Effector memory CD4-positive, alpha-beta T cell (primary cell): ENCODE results near the gene IL1RAPL1.
"Not testable (repeated sequence)": the region's sequence is repeated elsewhere in the genome, so short reads cannot be mapped to it uniquely, and the experiment has no call there.

Experiments used
- DNase-seq, 3 donors: peaks; one replicate each; pipeline ENCODE4 v3.0.0-alpha.2; 2020
- H3K27ac ChIP-seq: 2 replicates; pipeline ENCODE4 v1.7.0; 2013; ENCODE audit warnings: mild to moderate bottlenecking, low read length, moderate library complexity; ENCODE audit not compliant: insufficient read depth, poor library complexity, severe bottlenecking
- H3K27me3 ChIP-seq: replicated peaks from 2 replicates; pipeline ENCODE4 v1.7.0; 2013; ENCODE audit warnings: mild to moderate bottlenecking, low read length; ENCODE audit not compliant: insufficient read depth, control insufficient read depth, poor library complexity, severe bottlenecking
- H3K36me3 ChIP-seq: 2 replicates; pipeline ENCODE4 v1.7.0; 2013; ENCODE audit warnings: mild to moderate bottlenecking, low read length, moderate library complexity; ENCODE audit not compliant: control insufficient read depth, insufficient read depth
- H3K4me1 ChIP-seq: 2 replicates; pipeline ENCODE4 v1.7.0; 2013; ENCODE audit warnings: low read length, mild to moderate bottlenecking; ENCODE audit not compliant: control insufficient read depth, insufficient read depth, poor library complexity, severe bottlenecking
- H3K4me3 ChIP-seq: 2 replicates; pipeline ENCODE4 v1.7.0; 2013; ENCODE audit warnings: low read length, low read depth, mild to moderate bottlenecking; ENCODE audit not compliant: insufficient read depth, poor library complexity, severe bottlenecking
- H3K9me3 ChIP-seq: 2 replicates; pipeline ENCODE4 v1.7.0; 2013; ENCODE audit warnings: mild to moderate bottlenecking, low read length, moderate library complexity; ENCODE audit not compliant: control insufficient read depth

IL1RAPL1 gene

GRCh38 chrX:29299684-29300083 lies 712.4 kb downstream of the IL1RAPL1 start:
- no peaks in the 10 kb centered on the region for H3K36me3 ChIP-seq
- no peaks in the 10 kb centered on the region for H3K27me3 ChIP-seq
- DNase-seq: no peak
- no peaks in the 10 kb centered on the region for H3K9me3 ChIP-seq
- no peak overlapping the region for H3K27ac ChIP-seq
- H3K4me1 ChIP-seq: no peaks in the 10 kb centered on the region
- H3K4me3 ChIP-seq: no peak overlapping the region

- Histone ChIP-seq H3K4me1 (no peaks in the 10 kb centered on the region), H3K27ac (no peak overlapping the region), H3K4me3 (no peak overlapping the region), H3K9me3 (no peaks in the 10 kb centered on the region), H3K36me3 (no peaks in the 10 kb centered on the region), H3K27me3 (no peaks in the 10 kb centered on the region)
- DNase-seq: no peak
Measured at GRCh38 chrX:29308726-29309125, 721.5 kb downstream of the IL1RAPL1 start.

GRCh38 chrX:29315931-29316330 lies 728.7 kb downstream of the IL1RAPL1 start:
- DNase-seq: no peak
- Histone ChIP-seq H3K27me3 (no peaks in the 10 kb centered on the region), H3K4me1 (no peaks in the 10 kb centered on the region), H3K36me3 (no peaks in the 10 kb centered on the region), H3K4me3 (no peak overlapping the region), H3K9me3 (no peaks in the 10 kb centered on the region), H3K27ac (no peak overlapping the region)

- no peak for DNase-seq
- H3K4me3 ChIP-seq: no peak overlapping the region
- H3K4me1 ChIP-seq: no peaks in the 10 kb centered on the region
- no peak overlapping the region for H3K27ac ChIP-seq
- H3K27me3 ChIP-seq: no peaks in the 10 kb centered on the region
- no peaks in the 10 kb centered on the region for H3K9me3 ChIP-seq
- no peaks in the 10 kb centered on the region for H3K36me3 ChIP-seq
Measured at GRCh38 chrX:29318012-29318411, 730.8 kb downstream of the IL1RAPL1 start.

- DNase-seq, H3K27ac ChIP-seq, H3K27me3 ChIP-seq, H3K9me3 ChIP-seq, H3K36me3 ChIP-seq, H3K4me3 ChIP-seq, H3K4me1 ChIP-seq: not testable (repeated sequence)
Measured at GRCh38 chrX:29332429-29332828, 745.2 kb downstream of the IL1RAPL1 start.

- not testable (repeated sequence) for DNase-seq, H3K9me3 ChIP-seq, H3K36me3 ChIP-seq, H3K4me1 ChIP-seq, H3K27ac ChIP-seq, H3K27me3 ChIP-seq, H3K4me3 ChIP-seq
Measured at GRCh38 chrX:29333091-29333490, 745.8 kb downstream of the IL1RAPL1 start.

- Histone ChIP-seq H3K4me1 (no peaks in the 10 kb centered on the region), H3K27me3 (no peaks in the 10 kb centered on the region), H3K4me3 (no peak overlapping the region), H3K36me3 (no peaks in the 10 kb centered on the region), H3K27ac (no peak overlapping the region), H3K9me3 (no peaks in the 10 kb centered on the region)
- DNase-seq: no peak
Measured at GRCh38 chrX:29348288-29348687, 761.0 kb downstream of the IL1RAPL1 start.

- Histone ChIP-seq H3K4me3 (no peak overlapping the region), H3K27ac (no peak overlapping the region), H3K36me3 (no peaks in the 10 kb centered on the region), H3K4me1 (no peaks in the 10 kb centered on the region), H3K27me3 (no peaks in the 10 kb centered on the region), H3K9me3 (no peaks in the 10 kb centered on the region)
- no peak for DNase-seq
Measured at GRCh38 chrX:29359276-29359675, 772.0 kb downstream of the IL1RAPL1 start.

GRCh38 chrX:29374765-29375164 lies 787.5 kb downstream of the IL1RAPL1 start:
- H3K4me3 ChIP-seq, H3K27me3 ChIP-seq, H3K36me3 ChIP-seq, H3K27ac ChIP-seq, H3K9me3 ChIP-seq, H3K4me1 ChIP-seq, DNase-seq: not testable (repeated sequence)

- Histone ChIP-seq H3K4me3 (no peak overlapping the region), H3K4me1 (no peaks in the 10 kb centered on the region), H3K9me3 (no peaks in the 10 kb centered on the region), H3K27ac (no peak overlapping the region), H3K36me3 (no peaks in the 10 kb centered on the region), H3K27me3 (no peaks in the 10 kb centered on the region)
- no peak for DNase-seq
Measured at GRCh38 chrX:29376584-29376983, 789.3 kb downstream of the IL1RAPL1 start.

- Histone ChIP-seq H3K27ac (no peak overlapping the region), H3K9me3 (no peaks in the 10 kb centered on the region), H3K4me3 (no peak overlapping the region), H3K27me3 (no peaks in the 10 kb centered on the region), H3K36me3 (no peaks in the 10 kb centered on the region), H3K4me1 (no peaks in the 10 kb centered on the region)
- DNase-seq: no peak
Measured at GRCh38 chrX:29382811-29383210, 795.6 kb downstream of the IL1RAPL1 start.
